Neuronal stem cell (in vitro differentiated cells): ENCODE results near the gene SGK2. TPM values are rescaled to one million over a fixed set of nuclear protein-coding genes. Genes with fewer than 3 reads are reported as not detected.
A peak's percentile ranks its signal among the peaks of the same experiment; 100 is the strongest.

Experiments
- DNase-seq: peaks from one replicate; pipeline ENCODE4 v3.0.0-alpha.2; 2013; ENCODE audit warnings: low spot score
- H2AFZ ChIP-seq: one replicate; pipeline ENCODE4 v1.6.1; 2013; ENCODE audit warnings: mild to moderate bottlenecking, low read length, inconsistent platforms
- H2AK5ac ChIP-seq: 2 replicates; pipeline ENCODE4 v1.6.1; 2013; ENCODE audit warnings: low read depth, mild to moderate bottlenecking, inconsistent platforms, low read length, moderate library complexity, mixed read lengths
- H2BK120ac ChIP-seq: 2 replicates; pipeline ENCODE4 v1.6.1; 2013; ENCODE audit warnings: low read depth, mild to moderate bottlenecking, inconsistent platforms, low read length, moderate library complexity, mixed read lengths
- H2BK12ac ChIP-seq: one replicate; pipeline ENCODE4 v1.6.1; 2013; ENCODE audit warnings: low read length, inconsistent platforms
- H2BK15ac ChIP-seq: 2 replicates; pipeline ENCODE4 v1.6.1; 2013; ENCODE audit warnings: mild to moderate bottlenecking, low read length, inconsistent platforms, mixed read lengths
- H2BK5ac ChIP-seq: one replicate; pipeline ENCODE4 v1.6.1; 2013; ENCODE audit warnings: inconsistent platforms, mild to moderate bottlenecking, low read length, moderate library complexity
- H3K14ac ChIP-seq: one replicate; pipeline ENCODE4 v1.6.1; 2013; ENCODE audit warnings: low read length, inconsistent platforms
- H3K18ac ChIP-seq: 2 replicates; pipeline ENCODE4 v1.6.1; 2013; ENCODE audit warnings: low read length, inconsistent platforms
- H3K23ac ChIP-seq: 2 replicates; pipeline ENCODE4 v1.6.1; 2013; ENCODE audit warnings: low read depth, mild to moderate bottlenecking, mixed read lengths, low read length, inconsistent platforms; ENCODE audit not compliant: poor library complexity
- H3K27ac ChIP-seq: replicated peaks from 3 replicates; pipeline ENCODE4 v1.5.1; 2013; ENCODE audit warnings: low read length, inconsistent platforms
- H3K27me3 ChIP-seq, 3 experiments: 2 replicates each; pipeline ENCODE4 v1.6.1; 2013; ENCODE audit warnings: low read length in 3 of 3, mild to moderate bottlenecking in 2 of 3, inconsistent platforms in 1 of 3, low read depth in 1 of 3, mixed read lengths in 1 of 3, moderate library complexity in 1 of 3; ENCODE audit not compliant: control insufficient read depth in 3 of 3, insufficient read depth in 3 of 3
- H3K36me3 ChIP-seq, 2 donors: replicated peaks in 1 of 2; 2 replicates each; pipeline ENCODE4 v1.6.1; 2013; ENCODE audit warnings: low read length in 2 of 2; ENCODE audit not compliant: control insufficient read depth in 2 of 2, insufficient read depth in 2 of 2
- H3K4ac ChIP-seq: 2 replicates; pipeline ENCODE4 v1.6.1; 2013; ENCODE audit warnings: inconsistent platforms, mild to moderate bottlenecking, low read length, moderate library complexity
- H3K4me1 ChIP-seq, 2 donors: 1 replicate in 1 of 2; 2 replicates in 1 of 2; pipeline ENCODE4 v1.6.1; 2013; ENCODE audit warnings: low read length in 2 of 2, low read depth in 1 of 2; ENCODE audit not compliant: control insufficient read depth in 2 of 2, insufficient read depth in 1 of 2
- H3K4me2 ChIP-seq: one replicate; pipeline ENCODE4 v1.6.1; 2013; ENCODE audit warnings: mild to moderate bottlenecking, low read length, inconsistent platforms; ENCODE audit not compliant: insufficient read depth, poor library complexity, severe bottlenecking
- H3K4me3 ChIP-seq, 2 donors: 2 replicates each; pipeline ENCODE4 v1.5.1; 2013; ENCODE audit warnings: low read length in 2 of 2, mild to moderate bottlenecking in 2 of 2, inconsistent platforms in 1 of 2, moderate library complexity in 1 of 2
- H3K79me1 ChIP-seq: one replicate; pipeline ENCODE4 v1.6.1; 2013; ENCODE audit warnings: low read depth, mild to moderate bottlenecking, inconsistent platforms, low read length, moderate library complexity
- H3K9ac ChIP-seq: one replicate; pipeline ENCODE4 v1.6.1; 2013; ENCODE audit warnings: mild to moderate bottlenecking, low read depth, low read length, inconsistent platforms; ENCODE audit not compliant: poor library complexity
- H3K9me3 ChIP-seq, 2 donors: replicated peaks in 1 of 2; 2 replicates each; pipeline versions ENCODE3 to v1.6.1; 2013; ENCODE audit warnings: low read length in 2 of 2, mild to moderate bottlenecking in 2 of 2, inconsistent platforms in 1 of 2, low read depth in 1 of 2, mixed read lengths in 1 of 2, moderate library complexity in 1 of 2; ENCODE audit not compliant: control insufficient read depth in 2 of 2, insufficient read depth in 1 of 2
- H4K8ac ChIP-seq: one replicate; pipeline ENCODE4 v1.6.1; 2013; ENCODE audit warnings: low read depth, mild to moderate bottlenecking, inconsistent platforms, low read length, moderate library complexity
- H4K91ac ChIP-seq: one replicate; pipeline ENCODE4 v1.6.1; 2013; ENCODE audit warnings: low read length, low read depth, mild to moderate bottlenecking, inconsistent platforms; ENCODE audit not compliant: poor library complexity
- WGBS, 2 donors: extraction: QIAGEN DNeasy Blood & Tissue Kit; methylation state at CpG; one replicate each; pipeline ENCODE4 v1.1.7; 2013; ENCODE audit warnings: missing lambda C conversion rate in 2 of 2, mixed read lengths in 1 of 2; ENCODE audit not compliant: insufficient read length in 2 of 2, insufficient replicate concordance in 1 of 2; ENCODE audit errors: extremely low coverage in 2 of 2; 5-methylcytosine and 5-hydroxymethylcytosine counted together
- polyA plus RNA-seq, 2 experiments: library from polyadenylated mRNA; stranded (reverse); fragments of 200-250 nt; gene quantifications; one replicate each; pipeline ENCODE4 v1.2.3, GENCODE V29; 2013

The SGK2 gene
- polyA plus RNA-seq (2013, experiment 1 of 2) = 1.7 TPM
- polyA plus RNA-seq (2013, experiment 2 of 2) = 1.9 TPM

DNA sequence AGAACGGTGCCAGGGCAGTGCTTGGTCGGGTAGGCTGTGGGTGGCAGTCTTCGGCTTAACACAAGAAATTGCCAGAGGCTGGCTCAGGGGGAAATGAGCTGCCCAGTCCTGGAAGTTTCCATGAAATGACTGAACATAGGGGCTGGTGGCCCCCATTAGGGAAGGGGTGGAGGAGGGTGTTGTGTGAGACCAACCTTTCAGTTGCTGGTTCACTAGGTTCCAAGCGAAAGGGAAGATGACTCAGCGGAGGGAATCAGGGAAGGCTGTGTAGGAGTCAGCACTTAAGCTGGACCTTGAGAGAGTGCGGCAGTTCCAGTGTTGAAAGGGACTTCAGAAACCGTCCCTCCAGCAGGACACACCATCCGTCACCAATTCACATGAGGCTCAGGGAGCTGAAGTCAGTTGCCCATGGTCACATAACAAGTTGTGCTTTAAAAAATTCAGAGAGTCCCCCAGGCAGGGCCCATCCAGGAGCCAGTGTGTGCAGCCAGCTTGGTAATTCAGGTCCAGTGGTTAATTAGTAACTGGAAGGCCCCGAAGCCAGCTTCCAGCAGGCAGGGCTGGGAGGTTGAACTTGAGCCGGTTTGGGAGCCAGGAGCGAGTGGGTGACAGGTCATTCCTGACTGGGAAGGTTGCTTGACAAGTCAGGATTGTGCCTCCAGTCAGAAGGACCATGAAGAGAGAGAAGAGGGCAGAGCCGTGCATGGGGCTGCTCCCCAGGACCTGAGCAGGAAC lies at the start of gene SGK2:
TSS of gene SGK2 (plus strand) at position 616 of the 735 bp plus-strand sequence. CDS start 7,469 bp downstream, outside the sequence.
- WGBS, 2 donors = no CpG with 5 or more reads among the region's 12 CpGs
- Histone ChIP-seq H3K27ac (no peak within 1 kb of the TSS), H3K27me3 (no peaks in the 10 kb centered on the region), H3K4ac (no peak within 1 kb of the TSS), H4K91ac (no peak within 1 kb of the TSS), H3K14ac (no peak within 1 kb of the TSS), H3K23ac (no peak within 1 kb of the TSS), H3K4me3 (no peak within 1 kb of the TSS), H3K9ac (no peak within 1 kb of the TSS), H3K18ac (no peak within 1 kb of the TSS), H3K36me3 (no peaks in the 10 kb centered on the region), H2AK5ac (no peak within 1 kb of the TSS), H3K79me1 (no peaks in the 10 kb centered on the region), H3K4me1 (peaks cover 0 to 3% of the 10 kb centered on the region in 2 donors), H2BK15ac (no peak within 1 kb of the TSS), H3K9me3 (no peaks in the 10 kb centered on the region), H2BK5ac (no peak within 1 kb of the TSS), H2BK120ac (no peak within 1 kb of the TSS), H2AFZ (no peak within 1 kb of the TSS), H3K4me2 (no peak within 1 kb of the TSS), H2BK12ac (no peak within 1 kb of the TSS), H4K8ac (no peak within 1 kb of the TSS)
- no peak for DNase-seq

DNA sequence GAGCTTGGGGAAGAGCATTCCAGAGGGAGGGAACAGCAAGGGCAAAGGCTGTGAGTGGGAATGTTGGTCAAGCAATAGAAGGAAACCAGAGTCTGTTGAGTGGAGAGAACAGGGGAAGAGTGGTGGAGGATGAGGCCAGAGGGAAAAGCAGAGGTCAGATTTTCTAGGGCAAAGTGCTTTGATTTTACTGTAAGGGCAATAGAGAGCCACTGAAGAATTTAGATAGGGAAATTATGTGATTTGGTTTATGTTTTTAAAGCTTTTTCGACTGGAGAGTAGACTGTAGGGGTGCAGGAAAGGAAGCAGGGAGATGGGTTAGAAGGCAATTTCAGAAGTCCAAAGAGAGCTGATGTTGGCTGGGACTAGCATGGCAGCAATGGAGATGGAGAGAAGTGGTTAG lies 46.9 kb upstream of the SGK2 start:
- Histone ChIP-seq H3K9ac (no peak overlapping the region), H3K14ac (no peak overlapping the region), H3K27ac (no peak overlapping the region), H3K36me3 (peaks cover 0 to 7% of the 10 kb centered on the region in 2 donors), H3K23ac (no peak overlapping the region), H2BK12ac (no peak overlapping the region), H2AK5ac (no peak overlapping the region), H2BK15ac (no peak overlapping the region), H3K4me3 (no peak overlapping the region), H3K4me2 (peak overlapping the region; percentile 0), H3K4ac (no peak overlapping the region), H3K27me3 (peaks cover 0 to 23% (median 11%) of the 10 kb centered on the region in 3 experiments), H4K8ac (no peak overlapping the region), H3K18ac (no peak overlapping the region), H3K79me1 (no peaks in the 10 kb centered on the region), H2AFZ (no peak overlapping the region), H4K91ac (no peak overlapping the region), H3K9me3 (peaks cover 0 to under 1% of the 10 kb centered on the region in 2 donors), H2BK5ac (no peak overlapping the region), H2BK120ac (no peak overlapping the region), H3K4me1 (peaks cover 2 to 8% of the 10 kb centered on the region in 2 donors)
- 100% methylated on average over 1 of the region's 1 CpG; no CpG with 5 or more reads in 1 of the 2 donors for WGBS, 2 donors
- DNase-seq = no peak

DNA sequence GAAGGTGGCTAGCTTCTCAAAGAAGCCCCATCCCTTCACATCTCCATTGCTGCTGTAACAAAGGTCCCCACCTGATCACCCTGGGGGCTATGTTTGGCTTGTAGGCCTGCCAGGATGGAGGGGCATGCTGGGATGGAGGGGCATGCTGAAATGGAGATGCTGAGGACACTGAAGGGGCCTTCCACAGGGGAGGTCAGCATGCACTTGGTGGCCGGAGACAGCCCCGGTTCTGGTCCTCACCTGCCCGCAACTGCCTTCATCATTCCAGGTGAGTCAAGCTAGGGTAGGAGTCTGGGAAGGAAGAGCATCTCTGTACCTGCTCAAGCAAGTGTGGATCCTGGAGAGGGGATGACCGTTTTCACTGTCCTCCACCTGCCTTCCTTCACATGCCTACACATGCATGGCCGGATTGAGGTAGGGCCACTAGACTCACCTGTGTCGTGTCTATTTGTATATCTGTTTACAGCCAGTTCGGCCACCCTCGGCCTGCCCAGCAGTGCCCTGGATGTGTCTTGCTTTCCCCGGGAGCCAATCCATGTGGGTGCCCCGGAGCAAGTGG lies 45.4 kb upstream of the SGK2 start:
- Histone ChIP-seq H4K91ac (no peak overlapping the region), H3K9me3 (no peaks in the 10 kb centered on the region), H3K4me2 (peak overlapping the region; percentile 67), H3K36me3 (peaks cover 0 to 18% of the 10 kb centered on the region in 2 donors), H2BK120ac (no peak overlapping the region), H3K9ac (peak overlapping the region; percentile 79), H2AFZ (peak overlapping the region; percentile 91), H3K27me3 (peaks cover 0 to 8% (median 3%) of the 10 kb centered on the region in 3 experiments), H3K14ac (peak overlapping the region; percentile 25), H3K79me1 (no peaks in the 10 kb centered on the region), H3K23ac (peak overlapping the region; percentile 40), H4K8ac (no peak overlapping the region), H3K18ac (peak overlapping the region; percentile 80), H3K27ac (no peak overlapping the region), H3K4me3 (peak overlapping the region; percentile 82 to 95), H3K4ac (no peak overlapping the region), H2AK5ac (no peak overlapping the region), H2BK12ac (no peak overlapping the region), H2BK5ac (peak overlapping the region; percentile 4), H2BK15ac (no peak overlapping the region), H3K4me1 (peaks cover 0 to 5% of the 10 kb centered on the region in 2 donors)
- DNase-seq = no peak
- WGBS, 2 donors = no CpG with 5 or more reads among the region's 10 CpGs
